ENCODE measurements around the gene DOCK9.

DOCK9 gene

GRCh38 chr13:98784666-98785065, 193.2 kb downstream of the DOCK9 start:
- no peak for DNase-seq

- DNase-seq = no peak
Observed at GRCh38 chr13:98783856-98784478, 193.9 kb downstream of the DOCK9 start.

GRCh38 chr13:98782654-98783053, 195.2 kb downstream of the DOCK9 start:
- DNase-seq = no peak

- DNase-seq = no peak
Observed at GRCh38 chr13:98781905-98782304, 196.0 kb downstream of the DOCK9 start.

DNA sequence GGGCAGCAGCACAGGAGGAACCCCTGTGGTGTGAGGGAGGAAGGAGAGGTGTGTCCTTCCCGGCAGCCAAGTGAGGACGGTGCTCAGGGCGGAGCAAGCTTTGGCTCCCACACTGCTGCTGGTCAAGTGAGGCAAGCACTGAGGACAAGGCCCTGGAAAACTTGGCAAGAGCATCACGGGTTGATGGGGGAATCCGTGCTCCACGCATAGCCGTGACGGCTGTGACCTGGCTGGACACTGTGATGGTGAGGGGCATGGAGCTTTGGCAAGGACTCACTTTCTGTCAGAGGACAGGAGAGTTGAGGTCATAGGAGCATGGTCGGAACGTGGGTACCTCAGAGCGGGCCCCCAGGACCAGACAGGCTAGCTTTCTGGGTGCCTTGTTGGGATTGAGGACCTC, 196.4 kb downstream of the DOCK9 start:
- DNase-seq = no peak

- DNase-seq = no peak
Observed at GRCh38 chr13:98781045-98781444, 196.8 kb downstream of the DOCK9 start.

GRCh38 chr13:98780451-98780850, 197.4 kb downstream of the DOCK9 start:
- DNase-seq = no peak

DNA sequence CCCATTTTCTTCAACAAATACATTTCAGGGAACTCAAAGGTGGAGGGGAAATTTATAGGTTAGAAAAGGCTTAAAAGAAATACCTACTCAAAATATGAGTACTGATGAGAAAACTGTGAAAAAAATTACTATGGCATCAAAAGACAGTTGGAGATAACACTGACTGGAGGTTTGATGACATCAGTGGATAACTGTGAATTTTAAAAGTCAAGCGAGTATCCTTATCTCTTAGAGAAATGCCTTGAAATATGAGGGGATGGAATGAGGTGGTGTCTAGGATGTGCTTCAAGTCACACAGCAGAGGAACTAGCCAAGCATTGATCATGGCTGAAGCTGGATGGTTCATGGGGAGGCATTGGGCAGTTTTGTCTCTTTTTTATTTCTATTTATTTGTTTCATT, 198.2 kb downstream of the DOCK9 start:
- no peak for DNase-seq

GRCh38 chr13:98778749-98779148, 199.1 kb downstream of the DOCK9 start:
- DNase-seq = no peak

DNA sequence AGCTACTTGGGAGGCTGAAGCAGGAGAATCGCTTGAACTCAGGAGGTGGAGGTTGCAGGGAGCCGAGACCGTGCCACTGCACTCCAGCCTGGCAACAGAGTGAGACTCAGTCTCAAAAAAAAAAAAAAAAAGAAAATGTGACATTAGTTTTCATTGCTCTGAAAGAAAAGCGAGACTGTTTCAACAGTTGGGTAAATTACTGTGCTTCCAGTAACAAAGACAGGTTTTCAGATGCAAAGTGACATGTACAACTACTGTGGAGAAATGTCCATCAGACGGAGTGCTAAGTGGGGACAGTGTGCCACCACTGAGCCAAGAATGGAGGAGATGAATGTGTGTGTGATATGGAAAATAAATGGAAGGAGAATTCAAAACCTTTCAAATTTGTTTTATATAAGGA, 201.2 kb downstream of the DOCK9 start:
- DNase-seq = no peak

DNA sequence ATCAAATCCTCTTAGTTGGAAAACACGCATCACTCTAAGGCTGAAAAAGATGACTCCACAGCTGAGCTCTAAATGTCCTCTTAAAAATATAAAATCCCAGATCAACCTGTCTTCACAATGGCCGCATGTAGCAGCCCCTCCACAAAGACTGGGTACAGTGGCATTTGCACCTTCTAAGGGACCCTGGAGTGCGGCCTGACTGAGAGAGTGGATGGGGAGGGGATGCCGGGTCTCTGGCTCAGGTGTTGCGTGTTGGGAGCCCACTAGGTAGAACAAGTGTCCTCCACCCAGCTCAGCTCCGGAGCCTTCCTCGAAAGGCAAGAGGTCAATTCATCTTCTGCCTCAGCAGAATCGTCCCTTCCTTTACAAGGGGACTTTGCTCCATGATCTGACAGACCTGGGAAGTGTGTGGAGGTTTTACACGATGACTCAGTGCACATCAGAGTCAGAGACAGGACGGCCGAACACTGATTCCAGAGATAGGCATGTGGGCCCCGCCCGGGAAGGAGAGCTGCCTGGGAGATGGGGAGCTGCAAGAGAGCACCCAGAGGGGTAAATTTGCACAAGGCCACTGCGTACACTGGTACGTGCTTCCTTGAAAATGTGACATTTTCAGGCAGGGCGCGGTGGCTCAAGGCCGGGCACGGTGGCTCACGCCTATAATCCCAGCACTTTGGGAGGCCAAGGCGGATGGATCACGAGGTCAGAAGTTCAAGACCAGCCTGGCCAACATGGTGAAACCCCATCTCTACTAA, 201.8 kb downstream of the DOCK9 start:
- DNase-seq = no peak

- no peak for DNase-seq
Observed at GRCh38 chr13:98775386-98775785, 202.5 kb downstream of the DOCK9 start.

- DNase-seq = no peak
Observed at GRCh38 chr13:98774776-98775175, 203.1 kb downstream of the DOCK9 start.

- no peak for DNase-seq
Observed at GRCh38 chr13:98773921-98774320, 203.9 kb downstream of the DOCK9 start.

DNA sequence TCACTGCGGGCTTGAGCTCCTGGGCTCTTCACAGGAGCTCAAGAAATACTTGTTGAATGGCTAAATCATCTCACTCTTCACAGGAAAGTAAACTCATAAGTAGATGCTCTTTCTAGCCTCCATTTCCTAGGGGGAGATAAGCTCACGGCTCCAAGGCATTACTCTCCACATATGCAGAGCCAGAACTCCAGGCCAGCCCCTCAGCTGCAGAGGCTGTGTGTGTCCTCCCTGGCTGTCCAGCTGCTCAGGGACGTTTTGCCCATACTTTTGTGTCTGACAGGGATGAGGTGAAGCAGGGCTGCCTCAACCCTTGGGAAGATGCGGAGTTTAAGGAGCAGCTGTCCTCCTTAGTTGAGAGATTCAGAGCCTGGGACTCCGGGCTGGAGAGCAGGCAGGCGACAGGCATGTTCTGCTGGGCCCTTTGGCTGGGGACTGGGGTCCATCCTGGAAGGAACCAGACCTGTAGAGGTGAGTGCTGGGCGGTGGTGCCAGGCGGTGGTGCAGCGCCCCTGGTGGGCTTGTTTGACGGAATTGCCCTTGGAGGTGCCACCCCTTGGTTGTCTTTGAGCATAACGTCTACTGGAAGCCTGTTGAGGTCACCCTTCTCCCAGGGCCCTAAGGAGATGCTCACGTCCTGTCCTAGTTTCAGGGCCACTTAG, 204.9 kb downstream of the DOCK9 start:
- DNase-seq = no peak

DNA sequence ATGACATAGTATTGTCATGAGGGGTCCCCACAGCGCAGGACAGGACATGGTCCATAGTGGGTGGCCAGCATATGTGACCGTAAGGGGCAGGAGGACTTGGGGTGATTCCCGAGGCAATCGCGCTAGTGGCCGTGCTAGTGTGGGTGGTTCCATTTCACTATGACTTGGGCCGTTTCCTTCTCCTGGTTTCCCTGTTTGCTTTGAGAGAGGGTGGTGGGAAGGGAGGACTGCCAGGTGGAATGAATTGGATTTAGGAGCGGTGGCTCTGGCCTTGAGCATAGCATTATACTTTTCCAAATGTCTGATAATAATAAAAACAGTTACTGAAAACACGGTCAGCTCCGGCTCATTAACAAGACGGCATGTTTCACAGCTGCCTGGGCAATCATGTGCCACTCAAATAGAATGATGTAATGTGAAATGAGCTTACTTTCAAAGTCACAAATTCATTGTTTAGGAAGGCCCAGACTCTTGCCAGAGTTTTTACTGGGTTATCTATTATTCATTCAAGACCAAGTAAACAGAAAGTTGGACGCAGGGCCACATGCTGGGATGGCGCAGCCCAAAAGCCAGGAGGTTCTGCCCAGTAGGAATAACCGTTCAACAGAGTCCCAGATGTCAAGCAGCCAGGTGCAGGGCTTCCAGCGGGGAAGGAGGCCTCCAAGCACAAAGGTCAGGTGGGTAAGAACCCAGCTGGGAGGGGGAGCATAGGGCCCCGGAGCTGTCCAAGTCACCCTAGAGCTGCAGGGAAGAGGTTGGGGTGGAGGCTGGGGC, 205.8 kb downstream of the DOCK9 start:
- DNase-seq = no peak

- DNase-seq = no peak
Observed at GRCh38 chr13:98769736-98770135, 208.1 kb downstream of the DOCK9 start.

- no peak for DNase-seq
Observed at GRCh38 chr13:98768522-98768921, 209.3 kb downstream of the DOCK9 start.

DNA sequence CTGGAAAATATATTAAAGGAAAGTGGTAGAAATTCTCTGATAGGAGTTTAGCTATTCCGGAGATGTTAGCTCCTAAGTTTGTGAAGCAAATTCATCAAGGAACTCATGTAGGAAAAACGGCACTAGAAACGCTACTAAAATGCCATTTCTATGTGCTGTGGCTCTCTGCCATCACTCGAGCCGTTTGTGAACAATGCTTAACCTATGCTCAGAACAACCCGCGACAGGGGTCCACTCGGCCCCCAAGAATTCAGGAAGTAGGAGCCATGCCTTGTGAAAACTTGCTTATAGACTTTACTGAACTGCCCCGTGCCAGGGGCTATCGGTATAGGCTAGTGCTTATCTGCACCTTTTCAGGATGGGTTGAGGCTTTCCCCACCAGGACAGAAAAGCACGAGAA, 211.2 kb downstream of the DOCK9 start:
- DNase-seq = no peak

GRCh38 chr13:98765996-98766519, 211.8 kb downstream of the DOCK9 start:
- no peak for DNase-seq

DNA sequence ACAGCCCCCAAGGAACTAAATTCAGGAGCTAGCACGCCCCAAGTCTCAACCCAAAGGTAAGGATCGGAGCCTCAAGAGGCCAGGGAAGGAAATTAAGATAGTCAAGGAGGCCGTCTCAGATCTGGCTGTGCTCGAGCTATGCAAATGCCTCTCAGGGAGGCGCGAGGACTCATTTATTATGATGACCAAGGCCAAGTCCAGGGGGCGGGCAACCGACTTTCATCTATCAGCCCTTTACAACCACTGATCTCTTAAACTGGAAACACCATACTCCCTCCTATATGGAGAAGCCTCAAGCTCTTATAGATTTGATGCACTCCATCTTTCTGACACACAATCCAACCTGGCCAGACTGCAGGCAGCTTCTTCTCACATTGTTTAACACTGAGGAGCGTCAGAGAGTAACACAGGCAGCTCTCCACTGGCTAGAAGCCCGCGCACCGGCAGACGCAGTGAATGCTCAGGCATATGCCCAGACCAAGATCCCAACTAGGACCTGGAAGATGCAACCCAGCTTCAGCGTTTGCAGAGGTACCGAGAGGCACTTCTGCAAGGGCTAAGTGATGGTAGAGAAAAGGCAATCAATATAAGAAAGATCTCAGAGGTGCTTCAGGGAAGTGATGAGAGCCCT, 215.8 kb downstream of the DOCK9 start:
- no peak for DNase-seq

- no peak for DNase-seq
Observed at GRCh38 chr13:98761126-98761985, 216.5 kb downstream of the DOCK9 start.
